A549 (cell line): ENCODE data around the gene ORC3.

Experiments used
- CEBPB ChIP-seq, 2 experiments: fragments of >200 bp in 1 of 2; sonication (Bioruptor Twin) in 1 of 2; formaldehyde crosslinking in 1 of 2; IDR thresholded peaks; 2 replicates each; pipeline ENCODE4 v1.6.1; 2012 to 2016
- CHD2 ChIP-seq: fragments of 150-350 bp; IDR thresholded peaks from 2 replicates; pipeline ENCODE4 v1.6.1; 2014; ENCODE audit warnings: low read length; ENCODE audit not compliant: partially characterized antibody
- CTCF ChIP-seq: fragments of >200 bp; sonication (Bioruptor Twin); formaldehyde crosslinking; IDR thresholded peaks from 3 replicates; pipeline ENCODE4 v1.5.1; 2016
- ELK1 ChIP-seq: fragments of 150-350 bp; IDR thresholded peaks from 2 replicates; pipeline ENCODE4 v1.6.1; 2014; ENCODE audit warnings: low read depth, mild to moderate bottlenecking, low read length
- EP300 ChIP-seq, 2 experiments: fragments of >200 bp; sonication (Bioruptor Twin); formaldehyde crosslinking; IDR thresholded peaks; 2 replicates in 1 of 2; 3 replicates in 1 of 2; pipeline ENCODE4 v1.6.1; 2016 to 2017
- KDM1A ChIP-seq: fragments of 200-600 bp; sonication (generic); IDR thresholded peaks from 2 replicates; pipeline ENCODE4 v1.6.1; 2016; ENCODE audit warnings: low read depth, mild to moderate bottlenecking
- PHF8 ChIP-seq: fragments of 200-600 bp; sonication (generic); IDR thresholded peaks from 2 replicates; pipeline ENCODE4 v1.6.1; 2016; ENCODE audit warnings: low read depth, mild to moderate bottlenecking, antibody characterized with exemption, moderate library complexity, borderline replicate concordance
- POLR2A ChIP-seq: IDR thresholded peaks from 2 replicates; pipeline ENCODE4 v1.6.1; 2012; ENCODE audit warnings: mild to moderate bottlenecking, low read length
- POLR2AphosphoS2 ChIP-seq: conservative IDR thresholded peaks from 2 replicates; pipeline ENCODE4 v1.6.1; 2012; ENCODE audit warnings: low read length, improper control_type of control experiment, inconsistent platforms
- REST ChIP-seq: fragments of 200-600 bp; sonication (generic); IDR thresholded peaks from 2 replicates; pipeline ENCODE4 v1.6.1; 2016; ENCODE audit warnings: antibody characterized with exemption, mild to moderate bottlenecking, moderate library complexity
- RNF2 ChIP-seq: fragments of 200-600 bp; sonication (generic); IDR thresholded peaks from 2 replicates; pipeline ENCODE4 v1.6.1; 2016; ENCODE audit warnings: low read depth, mild to moderate bottlenecking, antibody characterized with exemption, moderate library complexity, borderline replicate concordance
- SREBF2 ChIP-seq: fragments of 450-650 bp; IDR thresholded peaks from 2 replicates; pipeline ENCODE4 v1.6.1; 2014; ENCODE audit warnings: mild to moderate bottlenecking, moderate library complexity
- TP53 ChIP-seq: fragments of 250-450 bp; sonication (Bioruptor Pico); IDR thresholded peaks from 2 replicates; pipeline ENCODE4 v1.5.0; 2021; ENCODE audit warnings: mild to moderate bottlenecking, moderate library complexity
- ZNF302 ChIP-seq: fragments of 250-450 bp; sonication (Bioruptor Pico); IDR thresholded peaks from 2 replicates; pipeline ENCODE4 v1.9.0; 2021; ENCODE audit warnings: inconsistent platforms, mild to moderate bottlenecking, moderate library complexity

- TF ChIP-seq REST = no peak
- no peak for TF ChIP-seq POLR2AphosphoS2
- no peak for TF ChIP-seq ZNF302 (CRISPR knock-in tag)
- TF ChIP-seq CEBPB (IDR thresholded peaks at IDR 0.05) = no peak
- no peak for TF ChIP-seq EP300 (IDR thresholded peaks at IDR 0.05)
- no peak for TF ChIP-seq CTCF
- TF ChIP-seq RNF2 = no peak
- no peak for TF ChIP-seq CHD2
- TF ChIP-seq ELK1 = no peak
- TF ChIP-seq TP53 (CRISPR knock-in tag) = no peak
- TF ChIP-seq POLR2A = no peak
- no peak for TF ChIP-seq PHF8
- no peak for TF ChIP-seq SREBF2
- TF ChIP-seq KDM1A = no peak
Measured at GRCh38 chr6:87541041-87541440, 48.9 kb upstream of the ORC3 start.
